HepG2 (cell line): ENCODE data around the gene ACBD6. TPM values are rescaled to one million over a fixed set of nuclear protein-coding genes. Genes with fewer than 3 reads are reported as not detected.
A peak's percentile ranks its signal among the peaks of the same experiment; 100 is the strongest.

Experiments
- ATAC-seq: fragments of 200-7000 bp; cut with Tn5 transposase; 3 replicates; pipeline ENCODE4 v1.9.1; 2020; ENCODE audit warnings: mild to moderate bottlenecking, moderate library complexity
- BruUV-seq: library from RNA; stranded (reverse); fragments of 400-500 nt; replicated peaks from 2 replicates; lab custom pipeline; 2021; lab: Mats Ljungman, UMichigan
- CTCF ChIA-PET: fragments of 300-600 bp; formaldehyde crosslinking; extraction: SDS; loops from one replicate; lab custom pipeline; 2021; ENCODE audit warnings: low total read pairs, inconsistent platforms, low intra/inter-chr PET ratio; lab: Yijun Ruan, JAX
- POLR2A ChIA-PET: fragments of 350-600 bp; sonication (Branson Sonifier 250); formaldehyde crosslinking; loops from one replicate; lab custom pipeline; 2020; ENCODE audit warnings: antibody characterized with exemption, inconsistent platforms; lab: Yijun Ruan, JAX
- DNase-seq: peaks from one replicate; pipeline ENCODE4 v3.0.0-alpha.2; 2015; ENCODE audit warnings: low spot score
- FAIRE-seq: peaks from 3 replicates; lab custom pipeline; 2011; peaks lifted over from hg19 to GRCh38; lab: Jason Lieb, UNC
- H2AFZ ChIP-seq: one replicate; pipeline ENCODE4 v1.6.1; 2011; ENCODE audit warnings: low read length, inconsistent platforms
- H3K27ac ChIP-seq: fragments of 300-600 bp; 3 replicates; pipeline ENCODE4 v1.8.0; 2011; ENCODE audit warnings: mixed run types, mild to moderate bottlenecking, mixed read lengths, low read length, inconsistent platforms; ENCODE audit not compliant: insufficient read depth; ENCODE audit errors: extremely low read length
- H3K27me3 ChIP-seq, 2 experiments: fragments of 200-600 bp in 1 of 2; 2 replicates in 1 of 2; 3 replicates in 1 of 2; pipeline versions ENCODE4 v1.6.0 to v1.8.0; 2011; ENCODE audit warnings: low read length in 2 of 2, mild to moderate bottlenecking in 2 of 2, moderate library complexity in 2 of 2, inconsistent platforms in 1 of 2; ENCODE audit not compliant: insufficient read depth in 2 of 2, control insufficient read depth in 1 of 2
- H3K36me3 ChIP-seq, 2 experiments: fragments of 200-600 bp in 1 of 2; replicated peaks in 1 of 2; 2 replicates in 1 of 2; 3 replicates in 1 of 2; pipeline versions ENCODE4 v1.5.1 to v1.8.0; 2011; ENCODE audit warnings: low read length in 2 of 2, inconsistent platforms in 1 of 2; ENCODE audit not compliant: insufficient read depth in 2 of 2, control insufficient read depth in 1 of 2
- H3K4me1 ChIP-seq: 2 replicates; pipeline ENCODE4 v1.5.1; 2012; ENCODE audit warnings: low read length, inconsistent platforms; ENCODE audit not compliant: insufficient read depth
- H3K4me2 ChIP-seq: 2 replicates; pipeline ENCODE4 v1.6.0; 2011; ENCODE audit warnings: low read depth, low read length, inconsistent platforms
- H3K4me3 ChIP-seq, 3 experiments: fragments of 200-600 bp in 1 of 3; sonication (generic), shearing (Covaris generic) in 1 of 3; replicated peaks in 1 of 3; 2 replicates each; pipeline ENCODE4 v1.5.1; 2011 to 2016; ENCODE audit warnings: low read length in 3 of 3, inconsistent platforms in 2 of 3, low read depth in 2 of 3, mild to moderate bottlenecking in 2 of 3, control low read depth in 1 of 3, mixed read lengths in 1 of 3; ENCODE audit not compliant: insufficient read depth in 1 of 3
- H3K79me2 ChIP-seq: one replicate; pipeline ENCODE4 v1.6.1; 2011; ENCODE audit warnings: low read length, inconsistent platforms; ENCODE audit not compliant: insufficient read depth
- H3K9ac ChIP-seq: 2 replicates; pipeline ENCODE4 v1.6.0; 2011; ENCODE audit warnings: mild to moderate bottlenecking, low read depth, low read length, inconsistent platforms; ENCODE audit not compliant: insufficient read depth
- H3K9me3 ChIP-seq: 2 replicates; pipeline ENCODE4 v1.5.1; 2012; ENCODE audit warnings: mild to moderate bottlenecking, low read length
- H4K20me1 ChIP-seq: 2 replicates; pipeline ENCODE4 v1.6.0; 2011; ENCODE audit warnings: inconsistent platforms, mild to moderate bottlenecking, low read length, moderate library complexity; ENCODE audit not compliant: insufficient read depth
- PPARG ChIP-seq: conservative IDR thresholded peaks from 2 replicates; pipeline ENCODE4 v1.6.1; 2016; ENCODE audit warnings: missing biosample characterization, missing genetic modification reagents
- RBM22 ChIP-seq: fragments of 200-400 bp; formaldehyde crosslinking; optimal IDR thresholded peaks from 2 replicates; pipeline ENCODE3; 2017; ENCODE audit warnings: mild to moderate bottlenecking, low read length, moderate library complexity
- SAFB2 ChIP-seq: sonication (generic); formaldehyde crosslinking; IDR thresholded peaks from 2 replicates; pipeline ENCODE4 v1.5.1; 2020; ENCODE audit warnings: missing genetic modification reagents, low read depth, mild to moderate bottlenecking, borderline replicate concordance
- ZNF143 ChIP-seq: sonication (generic); formaldehyde crosslinking; IDR thresholded peaks from 2 replicates; pipeline ENCODE4 v1.4.0; 2020; ENCODE audit warnings: missing genetic modification reagents
- WGBS: methylation state at CpG from one replicate; pipeline ENCODE4 v1.1.6; 2017; ENCODE audit warnings: low lambda C conversion rate; 5-methylcytosine and 5-hydroxymethylcytosine counted together
- in situ Hi-C: cut with HindIII; loops from 2 replicates; pipeline ENCODE4 v1.10.0; 2017; ENCODE audit warnings: low pct_unique_long_range_greater_than_20kb; ENCODE audit not compliant: extremely low pct_ligation_motif_present
- intact Hi-C: fragments of 100-400 bp; cut with micrococcal nuclease; formaldehyde crosslinking; loops from one replicate; pipeline ENCODE4 v1.10.0; 2022; ENCODE audit not compliant: unreplicated experiment
- polyA plus RNA-seq, 8 experiments: library from polyadenylated mRNA; depleted of rRNA in 3 of 8; stranded (reverse) in 7 of 8; unstranded in 1 of 8; fragments of >200 nt; fragmentation: Illumina TruSeq in 4 of 8; extraction: Trizol in 4 of 8; gene quantifications; 2 replicates each; pipeline versions ENCODE4 v1.2.1 to v1.2.3, GENCODE V29; 2011 to 2016; ENCODE audit warnings: low read depth in 4 of 8, missing spikeins in 1 of 8, mixed read lengths in 1 of 8; ENCODE audit not compliant: insufficient read depth in 1 of 8
- total RNA-seq, 5 experiments: library from RNA; depleted of rRNA; stranded (reverse); fragments of >200 nt; fragmentation: Illumina TruSeq; extraction: Trizol; gene quantifications; 2 replicates each; pipeline ENCODE4 v1.2.3, GENCODE V29; 2016; ENCODE audit warnings: low read depth in 1 of 5

The ACBD6 gene
- total and polyA plus RNA-seq, 2 of the 13 experiments (the other 11 are each of a cell fraction or from before 2014, with no cell fraction given) = 33.5 to 47.2 TPM

- FAIRE-seq (no peak), ATAC-seq (no peak), DNase-seq (no peak)
- ChIA-PET CTCF (no interaction called here), POLR2A (no interaction called here)
- intact Hi-C loops (no loop called here), in situ Hi-C loops (loop anchor here (10.0 kb wide), 1 partner anchor 84 kb away; no protein-coding TSS in a partner anchor)
- Histone ChIP-seq H3K4me3 (no peak overlapping the region), H3K36me3 (peaks cover 0 to under 1% of the 10 kb centered on the region in 2 experiments; a peak in 1 of 5 replicates), H3K79me2 (no peaks in the 10 kb centered on the region), H3K27me3 (peaks cover 0 to 5% of the 10 kb centered on the region in 2 experiments; a peak in 2 of 5 replicates), H4K20me1 (no peaks in the 10 kb centered on the region; the same call in 1 of the 2 replicates), H2AFZ (no peak overlapping the region), H3K4me1 (peaks cover 36% of the 10 kb centered on the region), H3K4me2 (no peak overlapping the region), H3K9me3 (no peaks in the 10 kb centered on the region), H3K9ac (no peak overlapping the region), H3K27ac (no peak overlapping the region)
- no peak for TF ChIP-seq ZNF143 (CRISPR knock-in tag)
- peak; percentile 21 for TF ChIP-seq RBM22
- WGBS = 75% methylated on average over 9 of the region's 9 CpGs
- no TSS peak for BruUV-seq
Observed at GRCh38 chr1:180268556-180269075, 233.8 kb downstream of the ACBD6 start.

DNA sequence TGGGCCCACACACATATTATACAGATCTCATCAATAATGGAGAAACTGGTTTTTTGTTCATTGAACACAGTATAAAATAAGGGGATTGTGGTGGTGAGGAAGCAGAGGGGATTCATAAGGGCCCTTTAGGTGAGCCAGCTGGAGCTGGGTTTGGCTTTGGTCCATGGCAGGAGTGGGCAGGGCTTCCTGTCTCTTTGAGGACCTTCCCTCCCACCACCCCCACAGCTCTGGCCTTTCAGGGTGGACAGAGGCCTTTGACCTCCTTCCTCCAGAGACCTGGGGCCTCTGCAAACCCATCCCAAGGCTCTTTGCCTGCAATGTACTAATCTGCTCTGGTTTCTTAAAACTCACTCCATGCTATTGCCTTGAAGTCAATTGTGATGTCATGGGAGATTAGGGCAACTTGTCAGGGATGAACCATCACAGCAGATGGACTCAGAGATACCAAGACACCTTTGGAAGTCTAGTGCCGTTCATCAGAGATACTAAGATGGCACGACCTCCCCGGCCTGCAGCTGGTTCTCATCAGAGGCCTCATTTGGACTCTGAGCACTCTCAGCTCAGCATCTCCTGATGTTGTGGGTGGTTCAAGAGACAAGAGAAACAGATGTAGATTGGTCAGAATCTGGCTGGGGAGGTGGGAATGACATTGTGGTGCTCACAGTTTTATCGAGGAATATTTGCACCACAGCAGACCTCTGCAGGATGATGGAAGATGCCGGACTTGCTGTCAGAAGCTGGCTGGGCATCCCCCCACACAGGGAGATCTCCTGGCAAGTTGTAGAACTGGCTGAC, 234.4 kb downstream of the ACBD6 start:
- no peaks in the 10 kb centered on the region for H3K36me3 ChIP-seq
- TF ChIP-seq PPARG (CRISPR knock-in tag) = 0 out of 2 replicates have a peak, but pooled peaks have one; percentile 17
- no peak for TF ChIP-seq SAFB2 (CRISPR knock-in tag)
- H3K79me2 ChIP-seq = no peaks in the 10 kb centered on the region
- no peak overlapping the region for H2AFZ ChIP-seq
- H3K27me3 ChIP-seq = peaks cover 0 to 12% of the 10 kb centered on the region in 2 experiments; a peak in 2 of 5 replicates
- 45% methylated on average over 4 of the region's 5 CpGs for WGBS
- no peak overlapping the region for H3K9ac ChIP-seq
- no peak overlapping the region for H3K4me3 ChIP-seq
- H4K20me1 ChIP-seq = no peaks in the 10 kb centered on the region; the same call in 1 of the 2 replicates
- no peak for DNase-seq
- H3K4me1 ChIP-seq = peaks cover 36% of the 10 kb centered on the region
- intact Hi-C loops (no loop called here), in situ Hi-C loops (loop anchor here (10.0 kb wide), 1 partner anchor 83 kb away; no protein-coding TSS in a partner anchor)
- POLR2A ChIA-PET = no interaction called here
- H3K9me3 ChIP-seq = no peaks in the 10 kb centered on the region
- H3K4me2 ChIP-seq = no peak overlapping the region
- FAIRE-seq = no peak
- H3K27ac ChIP-seq = no peak overlapping the region
- CTCF ChIA-PET = no interaction called here
- ATAC-seq = no peak
- no TSS peak for BruUV-seq
